Measurements from ENCODE around the gene SKP1. TPM values are rescaled to one million over a fixed set of nuclear protein-coding genes. Genes with fewer than 3 reads are reported as not detected.

SKP1 gene
- total RNA-seq, 2 experiments from 2014 or later: 203 to 206 TPM

DNA sequence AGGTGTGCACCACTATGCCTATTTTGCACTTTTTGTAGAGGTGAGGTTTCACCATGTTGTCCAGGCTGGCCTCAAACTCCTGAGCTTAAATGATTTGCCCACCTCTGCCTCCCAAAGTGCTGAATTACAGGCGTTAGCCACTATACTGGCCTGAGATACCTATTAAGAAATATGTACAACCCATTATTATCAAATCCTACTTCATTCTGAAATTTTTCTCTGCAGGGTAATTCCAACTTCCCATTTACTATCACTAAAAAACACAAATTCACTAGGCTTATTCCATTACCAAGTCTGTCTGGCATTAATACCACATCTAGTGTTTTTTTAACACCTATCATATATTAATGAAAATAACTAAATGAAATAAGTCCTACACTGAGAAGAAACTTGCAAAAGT, 30.9 kb upstream of the SKP1 start:
- Mint-ChIP-seq H3K27me3 (ENCODE audit: low read depth) (no peaks in the 10 kb centered on the region), H3K27ac (no peak overlapping the region), H3K36me3 (ENCODE audit: low read depth) (peaks cover 29% of the 10 kb centered on the region), H3K4me1 (ENCODE audit: low read depth) (peaks cover 15% of the 10 kb centered on the region), H3K4me3 (no peak overlapping the region), H3K9me3 (ENCODE audit: insufficient read depth) (no peaks in the 10 kb centered on the region)
- DNase-seq: no peak
- ATAC-seq: no peak
- ChIA-PET POLR2A (interaction anchor here (1.4 kb wide), 1 partner anchor 31 kb away, joined by 7 read pairs; the partner anchor contains the start of gene SKP1), CTCF (no interaction called here)

DNA sequence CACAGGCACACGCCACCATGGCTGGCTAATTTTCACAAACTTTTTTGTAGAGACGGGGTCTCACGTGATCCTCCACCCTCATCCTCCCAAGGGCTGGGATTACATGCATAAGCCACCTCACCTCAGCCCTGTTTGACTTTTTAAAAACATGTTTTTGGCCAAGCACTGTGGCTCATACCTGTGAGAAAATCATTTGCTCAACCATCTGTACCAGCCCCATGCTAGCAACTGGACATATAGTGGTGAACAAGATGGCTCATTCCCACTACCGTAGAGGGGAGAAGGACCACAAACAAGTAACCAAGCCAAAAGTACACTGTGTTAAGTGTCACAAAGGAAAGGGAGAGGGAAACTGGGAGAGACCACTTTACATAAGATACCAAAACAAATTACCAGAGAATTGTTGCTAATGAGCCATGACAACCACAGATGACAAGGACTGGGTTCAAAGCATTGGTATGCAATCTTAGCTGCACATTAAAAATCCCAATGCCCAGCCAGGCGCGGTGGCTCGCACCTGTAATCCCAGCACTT, 29.9 kb upstream of the SKP1 start:
- Mint-ChIP-seq H3K4me3 (no peak overlapping the region), H3K4me1 (ENCODE audit: low read depth) (peaks cover 13% of the 10 kb centered on the region), H3K27ac (no peak overlapping the region), H3K27me3 (ENCODE audit: low read depth) (no peaks in the 10 kb centered on the region), H3K9me3 (ENCODE audit: insufficient read depth) (no peaks in the 10 kb centered on the region), H3K36me3 (ENCODE audit: low read depth) (peaks cover 36% of the 10 kb centered on the region)
- no peak for ATAC-seq
- DNase-seq: no peak
- ChIA-PET CTCF (interaction anchor here (0.8 to 2.0 kb wide), 3 partner anchors 18 to 381 kb away, joined by 3 to 6 read pairs (median 4); no protein-coding TSS in a partner anchor), POLR2A (no interaction called here)

- ATAC-seq (no peak), DNase-seq (no peak)
- POLR2A ChIA-PET: interaction anchor here (1.2 kb wide), 1 partner anchor 13 kb away, joined by 3 read pairs; no protein-coding TSS in a partner anchor
- CTCF ChIA-PET: interaction anchor here (0.7 to 3.0 kb wide), 3 partner anchors 21 to 165 kb away, joined by 3 to 8 read pairs (median 6); no protein-coding TSS in a partner anchor
- no peak overlapping the region for H3K4me3 Mint-ChIP-seq
- H3K36me3 Mint-ChIP-seq (ENCODE audit: low read depth): peaks cover 54% of the 10 kb centered on the region
- no peaks in the 10 kb centered on the region for H3K9me3 Mint-ChIP-seq (ENCODE audit: insufficient read depth)
- H3K27ac Mint-ChIP-seq: peak overlapping the region; percentile 17
- no peaks in the 10 kb centered on the region for H3K27me3 Mint-ChIP-seq (ENCODE audit: low read depth)
- H3K4me1 Mint-ChIP-seq (ENCODE audit: low read depth): peaks cover 10% of the 10 kb centered on the region
These were observed 27.8 kb upstream of the SKP1 start for GRCh38 chr5:134204575-134204974.

- Mint-ChIP-seq H3K4me1 (ENCODE audit: low read depth) (peaks cover 3% of the 10 kb centered on the region), H3K27ac (no peak overlapping the region), H3K9me3 (ENCODE audit: insufficient read depth) (no peaks in the 10 kb centered on the region), H3K4me3 (no peak overlapping the region), H3K27me3 (ENCODE audit: low read depth) (no peaks in the 10 kb centered on the region), H3K36me3 (ENCODE audit: low read depth) (peaks cover 62% of the 10 kb centered on the region)
- POLR2A ChIA-PET: interaction anchor here (1.2 to 1.8 kb wide), 2 partner anchors 12 to 22 kb away, joined by 3 to 6 read pairs; partner anchors contain the start of gene PPP2CA
- DNase-seq (no peak), ATAC-seq (no peak)
- CTCF ChIA-PET: interaction anchor here (0.7 to 3.0 kb wide), 3 partner anchors 20 to 164 kb away, joined by 3 to 8 read pairs (median 4); no protein-coding TSS in a partner anchor
These were observed 26.9 kb upstream of the SKP1 start for GRCh38 chr5:134203630-134204029.

GRCh38 chr5:134195666-134196065, 18.9 kb upstream of the SKP1 start:
- no peaks in the 10 kb centered on the region for H3K9me3 Mint-ChIP-seq (ENCODE audit: insufficient read depth)
- H3K4me1 Mint-ChIP-seq (ENCODE audit: low read depth): no peaks in the 10 kb centered on the region
- DNase-seq (no peak), ATAC-seq (no peak)
- H3K27ac Mint-ChIP-seq: no peak overlapping the region
- ChIA-PET CTCF (interaction anchor here (1.0 to 3.8 kb wide), 2 partner anchors 11 to 31 kb away, joined by 3 to 26 read pairs; partner anchors contain the start of gene PPP2CA), POLR2A (interaction anchor here (3.2 kb wide), 1 partner anchor 19 kb away, joined by 12 read pairs; the partner anchor contains the start of gene SKP1)
- H3K36me3 Mint-ChIP-seq (ENCODE audit: low read depth): peaks cover 55% of the 10 kb centered on the region
- no peak overlapping the region for H3K4me3 Mint-ChIP-seq
- H3K27me3 Mint-ChIP-seq (ENCODE audit: low read depth): no peaks in the 10 kb centered on the region

DNA sequence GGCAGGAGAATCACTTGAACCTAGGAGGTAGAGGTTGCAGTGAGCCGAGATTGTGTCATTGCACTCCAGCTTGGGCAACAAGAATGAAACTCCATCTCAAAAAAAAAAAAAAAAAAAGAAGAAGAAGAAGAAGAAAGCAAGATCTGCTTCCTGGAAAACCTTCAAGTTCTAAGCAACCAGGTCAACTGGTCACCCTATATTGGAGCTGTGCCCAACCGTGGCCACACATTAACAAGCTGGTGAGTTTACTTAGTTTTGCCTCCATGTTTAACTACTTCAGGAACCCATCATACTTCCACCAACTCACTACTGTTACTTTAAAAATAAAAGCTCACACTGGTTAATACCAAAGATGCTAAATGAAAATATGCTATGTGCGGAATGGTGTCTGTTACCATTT, 12.3 kb upstream of the SKP1 start:
- CTCF ChIA-PET: interaction anchor here (0.9 to 2.2 kb wide), 3 partner anchors 9 to 398 kb away, joined by 3 to 6 read pairs (median 4); no protein-coding TSS in a partner anchor
- POLR2A ChIA-PET: interaction anchor here (6.0 kb wide), 1 partner anchor 12 kb away, joined by 42 read pairs; the partner anchor contains the start of gene SKP1
- no peak overlapping the region for H3K27ac Mint-ChIP-seq
- H3K4me3 Mint-ChIP-seq: no peak overlapping the region
- H3K27me3 Mint-ChIP-seq (ENCODE audit: low read depth): no peaks in the 10 kb centered on the region
- H3K9me3 Mint-ChIP-seq (ENCODE audit: insufficient read depth): no peaks in the 10 kb centered on the region
- peaks cover 6% of the 10 kb centered on the region for H3K36me3 Mint-ChIP-seq (ENCODE audit: low read depth)
- no peaks in the 10 kb centered on the region for H3K4me1 Mint-ChIP-seq (ENCODE audit: low read depth)
- no peak for DNase-seq
- ATAC-seq: no peak

GRCh38 chr5:134188092-134188491, 11.3 kb upstream of the SKP1 start:
- no peak for ATAC-seq
- no peaks in the 10 kb centered on the region for H3K4me1 Mint-ChIP-seq (ENCODE audit: low read depth)
- H3K36me3 Mint-ChIP-seq (ENCODE audit: low read depth): peaks cover 2% of the 10 kb centered on the region
- H3K4me3 Mint-ChIP-seq: no peak overlapping the region
- H3K9me3 Mint-ChIP-seq (ENCODE audit: insufficient read depth): no peaks in the 10 kb centered on the region
- ChIA-PET POLR2A (interaction anchor here (6.0 kb wide), 1 partner anchor 11 kb away, joined by 42 read pairs; the partner anchor contains the start of gene SKP1), CTCF (interaction anchor here (0.9 to 1.6 kb wide), 3 partner anchors 8 to 399 kb away, joined by 4 read pairs; no protein-coding TSS in a partner anchor)
- no peak for DNase-seq
- H3K27me3 Mint-ChIP-seq (ENCODE audit: low read depth): no peaks in the 10 kb centered on the region
- no peak overlapping the region for H3K27ac Mint-ChIP-seq

- H3K4me1 Mint-ChIP-seq (ENCODE audit: low read depth): no peaks in the 10 kb centered on the region
- H3K27me3 Mint-ChIP-seq (ENCODE audit: low read depth): no peaks in the 10 kb centered on the region
- no peaks in the 10 kb centered on the region for H3K9me3 Mint-ChIP-seq (ENCODE audit: insufficient read depth)
- DNase-seq: peak; percentile 82
- H3K4me3 Mint-ChIP-seq: no peak overlapping the region
- no peak overlapping the region for H3K27ac Mint-ChIP-seq
- ChIA-PET POLR2A (interaction anchor here (6.0 kb wide), 1 partner anchor 7 kb away, joined by 42 read pairs; the partner anchor contains the start of gene SKP1), CTCF (interaction anchor here (0.7 to 2.9 kb wide), 30 partner anchors 10 to 424 kb away, joined by 3 to 26 read pairs (median 4); no protein-coding TSS in a partner anchor)
- peak; percentile 93 for ATAC-seq
- no peaks in the 10 kb centered on the region for H3K36me3 Mint-ChIP-seq (ENCODE audit: low read depth)
These were observed 7.7 kb upstream of the SKP1 start for GRCh38 chr5:134184155-134185135.

DNA sequence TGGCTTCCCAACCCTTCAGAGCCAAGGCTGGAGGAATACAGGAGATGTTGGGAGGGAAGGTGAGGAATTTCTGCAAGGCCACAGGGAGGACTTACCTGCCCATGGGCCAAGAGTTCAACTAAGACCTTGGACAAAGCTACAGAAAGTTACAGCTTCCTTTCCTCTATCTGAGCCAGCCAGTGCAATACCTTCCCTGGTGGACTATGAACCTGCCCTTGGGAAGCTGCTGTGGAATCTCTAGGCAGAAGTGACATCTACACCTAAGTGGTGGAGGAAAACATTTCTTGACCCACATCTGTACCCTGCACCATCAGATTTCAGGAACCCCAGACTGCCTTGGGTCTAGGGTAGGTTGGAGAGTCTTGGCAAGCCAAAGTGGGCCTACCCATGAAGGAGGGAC, 6.7 kb upstream of the SKP1 start:
- ChIA-PET CTCF (interaction anchor here (0.7 to 2.9 kb wide), 30 partner anchors 11 to 425 kb away, joined by 3 to 26 read pairs (median 4); no protein-coding TSS in a partner anchor), POLR2A (interaction anchor here (0.7 kb wide), 1 partner anchor 105 kb away, joined by 4 read pairs; no protein-coding TSS in a partner anchor)
- DNase-seq (peak; percentile 13), ATAC-seq (no peak)
- Mint-ChIP-seq H3K27ac (no peak overlapping the region), H3K4me1 (ENCODE audit: low read depth) (no peaks in the 10 kb centered on the region), H3K9me3 (ENCODE audit: insufficient read depth) (no peaks in the 10 kb centered on the region), H3K4me3 (no peak overlapping the region), H3K27me3 (ENCODE audit: low read depth) (no peaks in the 10 kb centered on the region), H3K36me3 (ENCODE audit: low read depth) (no peaks in the 10 kb centered on the region)

- no peak for DNase-seq
- Mint-ChIP-seq H3K4me1 (ENCODE audit: low read depth) (peaks cover 23% of the 10 kb centered on the region), H3K4me3 (peak overlapping the region; percentile 84), H3K27ac (peak overlapping the region; percentile 98), H3K36me3 (ENCODE audit: low read depth) (peaks cover 14% of the 10 kb centered on the region), H3K9me3 (ENCODE audit: insufficient read depth) (no peaks in the 10 kb centered on the region), H3K27me3 (ENCODE audit: low read depth) (no peaks in the 10 kb centered on the region)
- ChIA-PET CTCF (interaction anchor here (1.0 to 2.4 kb wide), 4 partner anchors 16 to 409 kb away, joined by 3 to 14 read pairs (median 4); no protein-coding TSS in a partner anchor), POLR2A (interaction anchor here (0.7 to 5.0 kb wide), 8 partner anchors 9 to 348 kb away, joined by 3 to 78 read pairs (median 12); partner anchors contain the start of genes JADE2 and PPP2CA)
- no peak for ATAC-seq
These were observed 1.3 kb upstream of the SKP1 start for GRCh38 chr5:134178096-134178419.
